Sigmoid colon (tissue), 4 donors: ENCODE results near the gene ZNF446.

Experiments
- CTCF ChIP-seq, 4 experiments: fragments of 450-650 bp in 3 of 4; fragments of 200-600 bp in 1 of 4; IDR thresholded peaks; one replicate each; pipeline ENCODE4 v1.5.1; 2016 to 2019; ENCODE audit warnings: antibody characterized with exemption in 4 of 4, mild to moderate bottlenecking in 3 of 4, moderate library complexity in 2 of 4
- EP300 ChIP-seq, 4 donors: sonication (generic); formaldehyde crosslinking; IDR thresholded peaks; one replicate each; pipeline ENCODE4 v1.6.1; 2017; ENCODE audit warnings: antibody characterized with exemption in 4 of 4
- POLR2A ChIP-seq, 2 donors: fragments of 450-650 bp; IDR thresholded peaks; one replicate each; pipeline ENCODE4 v1.6.1; 2016; ENCODE audit warnings: antibody characterized with exemption in 2 of 2, mild to moderate bottlenecking in 2 of 2, moderate library complexity in 2 of 2
- POLR2AphosphoS5 ChIP-seq, 4 donors: sonication (generic); formaldehyde crosslinking; IDR thresholded peaks; one replicate each; pipeline ENCODE4 v1.6.1; 2017; ENCODE audit warnings: antibody characterized with exemption in 4 of 4

GRCh38 chr19:58477130-58477529, 978 bp downstream of the ZNF446 start:
- TF ChIP-seq POLR2AphosphoS5 (IDR thresholded peaks at IDR 0.05): no peak
- no peak for TF ChIP-seq CTCF (IDR thresholded peaks at IDR 0.05)
- TF ChIP-seq POLR2A (IDR thresholded peaks at IDR 0.05): no peak
- TF ChIP-seq EP300 (IDR thresholded peaks at IDR 0.05): no peak
